ENCODE results near the gene PLD1. TPM values are rescaled to one million over a fixed set of nuclear protein-coding genes. Genes with fewer than 3 reads are reported as not detected.

PLD1 gene
- total RNA-seq, 1 donor from 2014 or later, result 74.3 TPM

- ATAC-seq, result no peak
Measured at GRCh38 chr3:171790898-171791691, 19.2 kb downstream of the PLD1 start.

- ATAC-seq, result no peak
Measured at GRCh38 chr3:171790574-171790897, 19.7 kb downstream of the PLD1 start.

- peak; percentile 88 for ATAC-seq
Measured at GRCh38 chr3:171789759-171790505, 20.4 kb downstream of the PLD1 start.

GRCh38 chr3:171788546-171789351 lies 21.5 kb downstream of the PLD1 start:
- peak; percentile 64 for ATAC-seq

GRCh38 chr3:171786997-171787396 lies 23.3 kb downstream of the PLD1 start:
- ATAC-seq, result no peak

GRCh38 chr3:171784937-171785336 lies 25.3 kb downstream of the PLD1 start:
- ATAC-seq, result no peak

GRCh38 chr3:171784387-171784786 lies 25.9 kb downstream of the PLD1 start:
- ATAC-seq, result no peak

- ATAC-seq, result no peak
Measured at GRCh38 chr3:171783626-171784025, 26.7 kb downstream of the PLD1 start.

- no peak for ATAC-seq
Measured at GRCh38 chr3:171783086-171783485, 27.2 kb downstream of the PLD1 start.

GRCh38 chr3:171782617-171783016 lies 27.7 kb downstream of the PLD1 start:
- no peak for ATAC-seq

GRCh38 chr3:171781711-171782127 lies 28.6 kb downstream of the PLD1 start:
- ATAC-seq, result no peak

GRCh38 chr3:171778493-171778892 lies 31.8 kb downstream of the PLD1 start:
- no peak for ATAC-seq

GRCh38 chr3:171777596-171777995 lies 32.7 kb downstream of the PLD1 start:
- no peak for ATAC-seq

- ATAC-seq, result peak; percentile 43
Measured at GRCh38 chr3:171776839-171777583, 33.3 kb downstream of the PLD1 start.

GRCh38 chr3:171776411-171776810 lies 33.9 kb downstream of the PLD1 start:
- no peak for ATAC-seq

- no peak for ATAC-seq
Measured at GRCh38 chr3:171775943-171776342, 34.3 kb downstream of the PLD1 start.

GRCh38 chr3:171774521-171774920 lies 35.8 kb downstream of the PLD1 start:
- no peak for ATAC-seq

GRCh38 chr3:171772427-171773056 lies 37.7 kb downstream of the PLD1 start:
- peak; percentile 37 for ATAC-seq

GRCh38 chr3:171770689-171771620 lies 39.3 kb downstream of the PLD1 start:
- peak; percentile 94 for ATAC-seq

GRCh38 chr3:171769461-171769860 lies 40.8 kb downstream of the PLD1 start:
- ATAC-seq, result no peak

GRCh38 chr3:171768986-171769385 lies 41.3 kb downstream of the PLD1 start:
- ATAC-seq, result no peak

All from esophagus mucosa (tissue), 1 donor.